Measurements from ENCODE around the gene CD276.
"Not testable (repeated sequence)": the region's sequence is repeated elsewhere in the genome, so short reads cannot be mapped to it uniquely, and the experiment has no call there.

CD276 gene

DNA sequence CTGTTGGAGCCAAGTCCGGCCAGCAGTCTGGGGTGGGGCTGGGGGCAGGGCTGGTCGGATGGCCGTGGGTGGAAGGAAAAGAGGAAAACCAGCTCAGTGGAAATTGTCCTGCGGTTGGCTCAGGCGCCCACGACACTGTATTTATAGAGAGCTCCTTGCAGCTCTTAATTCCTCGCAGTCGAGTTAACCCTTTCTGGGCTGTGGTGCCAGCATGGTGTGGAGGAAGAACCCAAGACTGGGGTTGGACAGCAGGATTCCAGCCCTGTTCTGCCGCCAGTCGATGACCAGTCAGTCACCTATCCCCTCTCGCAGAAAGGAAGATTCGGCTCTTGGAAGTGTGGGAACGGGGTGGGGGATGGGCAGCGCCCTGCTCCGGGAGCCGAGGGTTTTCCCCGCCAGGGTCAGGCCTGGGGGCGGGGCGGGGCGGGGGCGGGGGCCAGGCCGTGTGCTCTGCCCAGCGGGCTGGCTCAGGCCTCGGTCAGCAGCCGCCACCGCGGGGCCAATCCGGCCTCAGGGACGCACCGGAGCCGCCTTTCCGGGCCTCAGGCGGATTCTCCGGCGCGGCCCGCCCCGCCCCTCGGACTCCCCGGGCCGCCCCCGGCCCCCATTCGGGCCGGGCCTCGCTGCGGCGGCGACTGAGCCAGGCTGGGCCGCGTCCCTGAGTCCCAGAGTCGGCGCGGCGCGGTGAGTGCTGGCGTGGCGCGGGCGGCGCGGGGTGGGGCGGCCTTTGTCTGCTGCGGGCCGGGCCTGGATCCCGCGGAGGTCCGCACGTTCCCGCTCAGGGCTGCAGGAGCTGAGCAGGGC lies at the start of gene CD276:
TSS of gene CD276 (plus strand) at position 607 of the 804 bp plus-strand sequence. CDS start 15,257 bp downstream, outside the sequence.
- peak; percentile 29 for DNase-seq

- no peak for DNase-seq
These were observed 46.7 kb upstream of the CD276 start for GRCh38 chr15:73637527-73637926.

DNA sequence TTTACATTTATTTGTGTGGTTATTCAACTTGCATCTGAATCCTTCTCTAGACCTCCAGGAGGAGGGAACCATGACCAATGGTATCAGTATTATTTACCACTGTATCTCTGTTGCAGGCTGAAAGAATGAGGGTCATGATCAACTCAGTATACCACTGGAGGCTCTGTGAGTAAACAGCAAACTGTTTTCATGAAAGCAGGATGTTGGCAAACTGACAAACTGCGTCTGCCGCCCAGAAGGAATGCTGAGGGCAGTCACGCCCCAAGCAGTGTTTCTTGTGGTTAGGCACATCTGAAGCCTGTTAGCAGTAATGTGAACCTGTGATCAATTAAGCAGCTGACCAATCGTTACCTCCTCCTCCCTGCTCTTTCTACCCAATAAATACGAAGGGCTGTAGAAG lies 44.7 kb upstream of the CD276 start:
- not testable (repeated sequence) for DNase-seq

DNA sequence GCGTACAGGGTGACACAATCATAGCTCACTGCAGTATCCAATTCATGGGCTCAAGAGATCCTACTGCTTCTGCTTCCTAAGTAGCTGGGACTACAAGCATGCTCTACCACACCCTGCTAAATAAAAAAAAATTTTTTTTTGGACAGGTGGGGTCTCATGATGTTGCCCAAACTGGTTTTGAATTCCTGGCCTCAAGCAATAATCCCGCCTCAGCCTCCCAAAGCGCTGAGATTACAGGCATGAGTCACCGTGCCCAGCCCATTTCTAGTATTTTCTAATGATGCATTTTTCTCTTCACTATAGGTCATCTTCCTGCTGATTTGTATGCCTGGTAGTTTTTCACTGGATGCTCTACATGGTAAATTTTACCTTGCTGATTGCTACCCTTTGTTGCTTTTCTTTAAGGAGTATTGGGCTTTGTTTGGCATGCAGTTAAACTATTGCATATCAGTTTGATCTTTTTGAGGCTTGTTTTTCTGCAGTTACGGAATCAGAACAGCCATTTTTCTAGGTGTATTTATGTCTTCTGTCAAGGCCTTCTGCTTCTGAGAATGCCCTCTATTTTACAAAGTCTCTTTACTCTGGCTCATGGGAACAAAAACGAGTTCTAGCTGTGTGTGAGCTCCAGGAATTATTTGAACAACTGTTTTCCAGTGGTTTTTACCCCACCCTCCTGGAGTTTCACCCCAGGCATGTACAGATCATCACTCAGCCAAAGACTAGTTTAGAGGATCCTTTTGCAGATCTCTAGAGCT lies 36.7 kb upstream of the CD276 start:
- DNase-seq, result no peak

- DNase-seq, result no peak
These were observed 36.2 kb upstream of the CD276 start for GRCh38 chr15:73648014-73648295.

GRCh38 chr15:73650416-73651126 lies 33.6 kb upstream of the CD276 start:
- peak; percentile 36 for DNase-seq

DNA sequence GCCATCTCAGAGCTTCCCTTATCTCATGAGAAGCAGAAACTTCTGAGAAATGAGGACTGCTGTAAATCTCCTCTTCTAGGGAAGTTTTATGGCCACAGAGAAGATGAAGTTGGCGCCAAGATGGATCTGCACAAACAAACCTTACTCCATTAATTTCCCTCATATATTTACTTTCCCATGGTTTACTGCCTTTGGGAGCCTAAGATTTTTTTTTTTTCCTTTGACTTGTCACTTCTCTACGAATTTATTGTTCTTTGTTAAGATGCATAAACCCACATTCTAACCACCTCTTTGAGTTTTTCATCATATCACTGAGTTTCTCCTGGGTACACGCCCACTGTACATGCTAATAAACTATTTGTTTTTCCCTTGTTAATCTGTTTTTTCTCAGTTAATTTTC lies 29.5 kb upstream of the CD276 start:
- no peak for DNase-seq

- DNase-seq, result no peak
These were observed 28.5 kb upstream of the CD276 start for GRCh38 chr15:73655724-73656123.

- DNase-seq, result no peak
These were observed 25.5 kb upstream of the CD276 start for GRCh38 chr15:73658645-73659044.

DNA sequence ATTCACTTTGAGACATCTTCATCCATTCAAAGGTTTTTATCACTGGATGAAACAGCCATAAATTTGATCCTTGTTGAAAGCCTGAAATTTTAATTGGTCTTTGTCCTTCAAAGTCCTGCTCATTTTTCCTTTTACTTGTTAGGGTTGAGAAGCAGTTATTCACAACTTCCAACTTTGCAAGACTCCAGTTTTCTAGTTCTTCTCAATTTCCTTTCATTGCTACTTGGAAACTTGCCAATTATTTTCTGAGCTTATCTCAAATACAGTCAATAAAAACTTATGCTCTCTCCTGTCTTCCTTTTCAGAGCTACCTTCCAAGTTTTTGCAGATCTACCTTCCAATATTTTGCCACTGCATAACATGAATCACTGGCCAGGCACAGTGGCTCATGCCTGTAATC lies 23.7 kb upstream of the CD276 start:
- no peak for DNase-seq

DNA sequence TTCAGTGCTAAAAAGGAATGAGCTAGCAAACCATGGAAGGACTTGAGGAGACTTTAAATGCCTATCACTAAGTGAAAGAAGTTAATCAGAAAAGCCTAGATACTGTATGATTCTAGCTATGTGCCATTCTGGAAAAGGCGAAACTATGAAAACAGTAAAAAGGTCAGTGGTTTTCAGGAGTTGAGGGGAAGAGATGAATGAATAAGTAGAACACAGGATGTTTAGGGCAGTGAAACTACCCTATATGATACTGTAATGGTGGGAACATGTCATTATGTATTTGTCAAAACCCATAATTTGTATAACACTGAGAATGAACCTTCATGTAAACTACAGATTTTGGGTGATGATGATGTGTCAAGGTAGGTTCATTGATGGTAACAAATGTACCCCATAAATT lies 9.6 kb upstream of the CD276 start:
- DNase-seq, result no peak

DNA sequence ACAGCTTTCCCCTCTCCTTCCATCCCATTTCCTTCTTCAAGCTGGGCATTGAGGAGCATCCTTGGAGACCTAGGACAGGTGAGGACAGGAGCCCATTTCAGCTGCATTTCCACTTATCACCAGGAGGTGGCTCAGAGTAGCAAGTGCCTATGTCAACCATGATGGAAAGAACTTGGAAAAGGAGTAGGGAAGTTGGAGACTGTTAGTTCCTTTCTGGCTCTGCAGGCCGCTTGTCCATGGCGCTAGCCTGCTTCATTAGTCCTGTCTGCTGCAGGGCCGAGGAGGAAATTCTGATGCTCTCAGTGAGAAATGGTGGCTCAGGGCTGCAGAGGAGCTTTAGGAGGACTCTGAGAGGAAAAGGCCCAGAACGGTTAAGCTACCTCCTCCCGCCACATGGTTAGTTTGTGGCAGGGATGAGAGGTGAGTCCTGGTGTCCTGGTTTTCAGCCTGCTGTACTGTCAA lies 7.0 kb upstream of the CD276 start:
- peak; percentile 60 for DNase-seq

GRCh38 chr15:73677733-73678132 lies 6.5 kb upstream of the CD276 start:
- no peak for DNase-seq

- DNase-seq, result no peak
These were observed 5.7 kb upstream of the CD276 start for GRCh38 chr15:73678498-73678897.

DNA sequence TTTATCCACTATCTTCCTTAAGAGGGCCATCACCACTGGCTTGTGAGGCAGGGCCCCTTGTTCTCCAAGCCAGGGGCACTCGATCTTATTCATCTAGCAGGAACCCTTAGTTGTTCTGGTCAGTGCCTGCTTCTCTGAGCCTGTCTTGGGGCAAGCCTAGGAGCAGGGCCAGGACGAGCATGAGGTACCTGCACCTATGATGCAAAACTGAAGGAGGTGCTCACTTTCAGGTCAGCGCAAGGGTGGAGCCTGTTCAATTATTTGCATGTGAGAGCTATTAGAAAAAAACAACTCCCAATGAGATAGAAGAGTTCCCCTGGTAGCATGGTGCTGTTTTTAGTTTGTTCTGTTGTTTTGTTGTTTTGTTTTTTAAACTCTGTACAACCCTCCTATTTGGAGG lies 5.0 kb upstream of the CD276 start:
- DNase-seq, result no peak

DNA sequence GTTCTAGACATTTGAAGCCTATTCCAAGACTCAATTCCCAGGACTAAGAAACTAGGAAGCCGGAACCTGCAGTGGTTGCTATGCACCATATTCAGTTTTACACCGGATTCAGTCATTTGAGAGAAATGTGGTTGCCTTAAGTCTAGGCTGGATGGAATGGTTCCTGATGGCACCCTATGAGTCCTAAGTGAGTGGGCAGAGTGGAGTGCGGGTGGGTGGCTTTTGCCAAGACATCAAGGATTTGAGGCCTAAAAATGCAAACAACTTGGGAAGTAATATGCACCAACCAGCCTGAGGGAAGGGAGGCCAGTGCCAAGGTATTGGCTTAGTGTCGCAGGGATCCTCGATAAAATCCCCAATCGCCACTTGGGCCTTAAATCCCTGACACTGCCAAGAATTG lies 4.2 kb upstream of the CD276 start:
- DNase-seq, result no peak

GRCh38 chr15:73680549-73680948 lies 3.6 kb upstream of the CD276 start:
- no peak for DNase-seq

- DNase-seq, result no peak
These were observed 3.1 kb upstream of the CD276 start for GRCh38 chr15:73681063-73681462.

GRCh38 chr15:73681856-73682599 lies 2.2 kb upstream of the CD276 start:
- DNase-seq, result no peak

DNA sequence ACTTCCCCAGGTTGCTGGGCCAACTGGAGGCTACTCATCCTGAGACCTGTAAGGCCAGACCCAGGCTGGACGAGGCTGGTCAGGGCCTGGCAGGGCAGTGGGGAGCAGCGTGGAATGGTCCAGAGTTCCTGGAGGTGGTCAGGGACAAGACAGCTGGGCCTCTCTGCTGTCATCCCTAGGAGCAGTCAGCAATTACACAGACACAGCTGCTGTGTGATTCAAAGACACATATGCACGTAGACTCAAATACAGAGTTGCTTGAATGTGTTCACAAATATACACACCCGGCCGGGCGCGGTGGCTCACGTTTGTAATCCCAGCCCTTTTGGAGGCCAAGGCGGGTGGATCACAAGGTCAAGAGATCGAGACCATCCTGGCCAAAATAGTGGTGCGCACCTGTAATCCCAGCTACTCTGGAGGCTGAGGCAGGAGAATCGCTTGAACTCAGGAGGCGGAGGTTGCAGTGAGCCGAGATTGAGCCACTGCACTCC lies 1.5 kb upstream of the CD276 start:
- DNase-seq, result no peak

- DNase-seq, result no peak
These were observed 866 bp upstream of the CD276 start for GRCh38 chr15:73683257-73683776.

DNA sequence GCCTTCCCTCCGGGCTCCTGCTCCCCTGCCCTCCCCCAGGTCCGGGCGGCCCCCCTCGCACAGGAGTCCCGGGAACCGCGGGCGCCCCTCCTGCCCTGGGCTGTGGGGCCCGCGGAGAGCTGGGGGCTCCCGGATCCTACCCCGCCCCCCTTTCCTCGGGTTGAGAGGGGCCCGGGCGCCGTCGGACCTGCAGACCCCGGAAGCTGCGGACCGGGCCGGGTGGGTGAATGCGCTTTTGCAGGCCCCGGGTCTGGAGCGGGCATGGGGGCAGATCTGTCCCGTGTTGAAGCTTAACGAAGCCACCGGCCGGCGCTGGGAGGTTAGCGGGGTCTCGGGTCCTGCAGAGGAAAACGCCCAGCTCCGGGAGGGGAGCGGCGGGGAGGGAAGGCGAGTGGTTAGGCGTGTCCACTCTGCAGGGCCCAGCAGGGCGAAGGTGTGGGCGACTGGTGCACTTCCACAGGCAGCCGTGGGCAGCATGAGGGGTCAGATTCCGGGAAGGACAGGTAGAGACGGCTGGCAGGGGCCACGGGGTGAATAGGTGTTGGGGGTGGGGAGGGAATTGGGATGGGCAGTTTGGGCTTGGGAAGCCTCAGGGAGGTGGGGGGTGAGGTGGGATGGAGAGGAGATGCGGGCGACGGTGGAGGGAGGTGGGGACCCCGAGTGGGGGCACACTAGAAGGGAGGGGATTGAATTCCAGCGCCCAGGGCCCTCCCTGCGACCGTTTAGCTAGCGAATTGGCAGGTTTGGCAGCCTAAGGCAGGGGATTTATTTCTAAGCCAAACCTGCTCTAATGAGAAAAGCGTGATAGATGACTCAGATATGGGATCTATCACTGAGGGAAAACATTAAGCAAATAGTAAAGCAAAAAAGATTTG lies 635 bp downstream of the CD276 start:
- no peak for DNase-seq

Data from activated CD4-positive, alpha-beta T cell treated with anti-CD3 and anti-CD28 coated beads for 48 hours (primary cell).